Measurements from ENCODE around the gene DYSF. TPM values are rescaled to one million over a fixed set of nuclear protein-coding genes. Genes with fewer than 3 reads are reported as not detected.

DYSF gene
- total and polyA plus RNA-seq, 2 donors from 2014 or later = 11.3 to 19.8 TPM

DNA sequence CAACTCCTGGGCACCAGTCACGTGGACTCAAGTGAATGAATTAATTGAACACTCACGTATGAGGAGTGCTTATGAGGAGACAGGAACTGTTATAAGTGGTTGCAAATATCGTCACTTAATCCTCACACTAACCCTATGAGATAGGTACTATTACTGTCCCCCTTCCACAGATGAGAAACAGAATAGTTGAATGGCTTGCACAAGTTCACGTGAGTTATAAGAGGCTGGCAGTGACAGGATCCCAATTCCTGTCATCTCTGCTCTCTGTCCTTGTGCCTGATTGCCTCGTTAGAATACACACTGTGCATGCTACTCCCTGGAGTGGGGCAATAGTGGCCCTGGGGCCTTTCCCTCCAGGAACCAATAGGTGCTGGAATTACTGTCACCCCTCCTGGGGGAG lies 253.5 kb downstream of the DYSF start:
- Histone ChIP-seq H3K9ac (ENCODE audit: low read length in 3 of 3) (no peak overlapping the region), H3K4me1 (ENCODE audit: control insufficient read depth in 2 of 3, insufficient read depth in 2 of 3, low read depth in 1 of 3, low read length in 3 of 3) (no peaks in the 10 kb centered on the region), H3K27ac (ENCODE audit: low read depth in 2 of 2, low read length in 2 of 2) (no peak overlapping the region), H3K27me3 (ENCODE audit: control insufficient read depth, insufficient read depth, low read length) (no peaks in the 10 kb centered on the region), H3K9me3 (ENCODE audit: control insufficient read depth in 2 of 3, insufficient read depth in 1 of 3, low read length in 3 of 3) (no peaks in the 10 kb centered on the region), H3K36me3 (ENCODE audit: control insufficient read depth in 2 of 3, insufficient read depth in 3 of 3, low read length in 3 of 3) (no peaks in the 10 kb centered on the region), H3K4me3 (ENCODE audit: low read length in 3 of 3) (no peak overlapping the region)
- intact Hi-C loops (cut with DNase I) = no loop called here
- peak in 1 of 5 donors; percentile 14 for DNase-seq
- no peak for FAIRE-seq
- TF ChIP-seq, protein P1, sequence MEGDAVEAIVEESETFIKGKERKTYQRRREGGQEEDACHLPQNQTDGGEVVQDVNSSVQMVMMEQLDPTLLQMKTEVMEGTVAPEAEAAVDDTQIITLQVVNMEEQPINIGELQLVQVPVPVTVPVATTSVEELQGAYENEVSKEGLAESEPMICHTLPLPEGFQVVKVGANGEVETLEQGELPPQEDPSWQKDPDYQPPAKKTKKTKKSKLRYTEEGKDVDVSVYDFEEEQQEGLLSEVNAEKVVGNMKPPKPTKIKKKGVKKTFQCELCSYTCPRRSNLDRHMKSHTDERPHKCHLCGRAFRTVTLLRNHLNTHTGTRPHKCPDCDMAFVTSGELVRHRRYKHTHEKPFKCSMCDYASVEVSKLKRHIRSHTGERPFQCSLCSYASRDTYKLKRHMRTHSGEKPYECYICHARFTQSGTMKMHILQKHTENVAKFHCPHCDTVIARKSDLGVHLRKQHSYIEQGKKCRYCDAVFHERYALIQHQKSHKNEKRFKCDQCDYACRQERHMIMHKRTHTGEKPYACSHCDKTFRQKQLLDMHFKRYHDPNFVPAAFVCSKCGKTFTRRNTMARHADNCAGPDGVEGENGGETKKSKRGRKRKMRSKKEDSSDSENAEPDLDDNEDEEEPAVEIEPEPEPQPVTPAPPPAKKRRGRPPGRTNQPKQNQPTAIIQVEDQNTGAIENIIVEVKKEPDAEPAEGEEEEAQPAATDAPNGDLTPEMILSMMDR (IDR thresholded peaks at IDR 0.05; ENCODE audit: borderline replicate concordance, extremely low read depth, insufficient read depth) = no peak

DNA sequence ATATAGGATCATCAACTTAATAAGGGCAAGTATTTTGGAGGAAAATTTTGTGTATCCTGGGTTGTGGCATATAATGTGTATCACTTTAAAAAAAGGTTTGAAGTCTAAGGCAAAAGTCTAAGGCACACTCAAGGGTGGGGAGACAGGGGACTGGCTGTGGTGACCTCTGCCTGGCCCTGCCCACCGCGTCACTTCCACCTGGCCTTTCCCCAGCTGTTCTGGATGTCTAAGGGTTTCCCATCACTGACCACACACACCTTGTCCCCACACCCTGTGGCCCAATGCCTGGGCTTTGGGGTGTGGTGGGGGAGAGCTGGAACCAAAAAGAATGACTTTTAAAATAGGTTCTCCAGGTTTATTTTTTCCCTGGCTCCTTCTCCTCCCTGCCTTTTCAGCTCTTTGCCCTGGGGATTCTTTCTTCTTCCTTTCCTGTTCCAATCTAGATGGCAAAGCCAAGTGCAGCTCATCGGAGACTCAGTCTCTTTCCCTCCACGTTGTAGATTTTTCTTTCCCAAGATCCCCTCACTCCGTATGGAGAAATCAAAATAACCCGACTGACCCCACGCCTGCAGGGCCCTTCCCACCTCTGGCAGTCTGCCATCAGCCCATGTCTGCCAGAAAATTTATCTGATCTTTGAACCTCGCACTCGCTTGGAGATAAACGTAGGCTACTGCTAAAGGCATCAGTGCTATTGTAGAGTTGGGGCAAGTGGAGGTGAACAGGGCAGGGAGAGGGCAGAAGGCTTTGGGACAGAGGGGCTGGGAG lies 257.2 kb downstream of the DYSF start:
- Histone ChIP-seq H3K4me3 (ENCODE audit: low read length in 3 of 3) (no peak overlapping the region), H3K27ac (ENCODE audit: low read depth in 2 of 2, low read length in 2 of 2) (no peak overlapping the region), H3K4me1 (ENCODE audit: control insufficient read depth in 2 of 3, insufficient read depth in 2 of 3, low read depth in 1 of 3, low read length in 3 of 3) (no peaks in the 10 kb centered on the region), H3K27me3 (ENCODE audit: control insufficient read depth, insufficient read depth, low read length) (no peaks in the 10 kb centered on the region), H3K9ac (ENCODE audit: low read length in 3 of 3) (no peak overlapping the region), H3K9me3 (ENCODE audit: control insufficient read depth in 2 of 3, insufficient read depth in 1 of 3, low read length in 3 of 3) (no peaks in the 10 kb centered on the region), H3K36me3 (ENCODE audit: control insufficient read depth in 2 of 3, insufficient read depth in 3 of 3, low read length in 3 of 3) (no peaks in the 10 kb centered on the region)
- DNase-seq (peak in 4 of 5 donors; percentile 9 to 41 (median 18)), FAIRE-seq (no peak)
- intact Hi-C loops (cut with DNase I) = no loop called here
- TF ChIP-seq, protein P1 (IDR thresholded peaks at IDR 0.05; ENCODE audit: borderline replicate concordance, extremely low read depth, insufficient read depth) = no peak

DNA sequence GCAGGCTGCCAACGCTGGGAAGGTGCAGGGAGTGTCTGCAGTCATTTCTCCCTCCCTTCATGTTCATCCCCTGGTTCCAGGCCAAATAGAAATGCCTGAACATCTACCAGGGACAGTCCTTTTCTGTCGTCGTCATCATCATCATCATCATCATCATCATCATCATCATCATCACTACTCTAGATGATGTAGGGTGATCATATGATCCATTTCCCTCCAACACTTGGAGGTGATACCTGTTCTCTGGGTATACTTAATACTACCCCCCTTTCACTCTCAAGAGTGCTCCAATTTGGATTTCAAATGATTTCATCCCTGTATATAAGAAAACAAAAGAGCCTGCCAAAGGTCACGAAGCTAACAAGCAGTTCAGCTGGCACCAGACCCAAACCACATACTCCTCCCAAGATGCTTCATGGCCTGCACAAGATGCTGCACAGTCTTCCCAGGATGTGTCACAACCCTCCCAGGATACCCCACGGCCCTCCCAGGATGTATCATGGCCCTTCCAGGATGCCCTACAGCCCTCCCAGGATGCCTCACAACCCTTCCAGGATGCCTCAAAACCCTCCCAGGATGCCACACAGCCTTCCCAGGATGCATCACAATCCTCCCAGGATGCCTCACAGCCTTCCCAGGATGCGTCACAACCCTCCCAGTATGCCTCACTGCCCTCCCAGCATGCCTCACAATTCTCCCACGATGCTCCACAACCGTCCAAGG lies 257.9 kb downstream of the DYSF start:
- no peak for FAIRE-seq

More for the DNA sequence above, 257.9 kb downstream of the DYSF start:
- Histone ChIP-seq H3K36me3 (ENCODE audit: control insufficient read depth in 2 of 3, insufficient read depth in 3 of 3, low read length in 3 of 3) (no peaks in the 10 kb centered on the region), H3K9me3 (ENCODE audit: control insufficient read depth in 2 of 3, insufficient read depth in 1 of 3, low read length in 3 of 3) (no peaks in the 10 kb centered on the region), H3K27ac (ENCODE audit: low read depth in 2 of 2, low read length in 2 of 2) (no peak overlapping the region), H3K4me1 (ENCODE audit: control insufficient read depth in 2 of 3, insufficient read depth in 2 of 3, low read depth in 1 of 3, low read length in 3 of 3) (no peaks in the 10 kb centered on the region), H3K27me3 (ENCODE audit: control insufficient read depth, insufficient read depth, low read length) (no peaks in the 10 kb centered on the region), H3K4me3 (ENCODE audit: low read length in 3 of 3) (no peak overlapping the region), H3K9ac (ENCODE audit: low read length in 3 of 3) (no peak overlapping the region)
- peak in 1 of 5 donors; percentile 50 for DNase-seq
- TF ChIP-seq, protein P1 (IDR thresholded peaks at IDR 0.05; ENCODE audit: borderline replicate concordance, extremely low read depth, insufficient read depth) = no peak
- intact Hi-C loops (cut with DNase I) = no loop called here

All from kidney (tissue), 14 donors.